GM12872 (cell line): ENCODE measurements around the gene PDE8B.

ENCODE experiments used
- CTCF ChIP-seq: IDR thresholded peaks from 3 replicates; pipeline ENCODE4 v1.5.1; 2011; ENCODE audit warnings: low read depth, mild to moderate bottlenecking, low read length, moderate library complexity; ENCODE audit not compliant: insufficient read depth

The PDE8B gene

GRCh38 chr5:77170196-77170890, 40.1 kb upstream of the PDE8B start:
- no peak for TF ChIP-seq CTCF

- TF ChIP-seq CTCF: no peak
Measured at GRCh38 chr5:77171141-77171910, 39.2 kb upstream of the PDE8B start.

GRCh38 chr5:77172713-77173328, 37.7 kb upstream of the PDE8B start:
- no peak for TF ChIP-seq CTCF

DNA sequence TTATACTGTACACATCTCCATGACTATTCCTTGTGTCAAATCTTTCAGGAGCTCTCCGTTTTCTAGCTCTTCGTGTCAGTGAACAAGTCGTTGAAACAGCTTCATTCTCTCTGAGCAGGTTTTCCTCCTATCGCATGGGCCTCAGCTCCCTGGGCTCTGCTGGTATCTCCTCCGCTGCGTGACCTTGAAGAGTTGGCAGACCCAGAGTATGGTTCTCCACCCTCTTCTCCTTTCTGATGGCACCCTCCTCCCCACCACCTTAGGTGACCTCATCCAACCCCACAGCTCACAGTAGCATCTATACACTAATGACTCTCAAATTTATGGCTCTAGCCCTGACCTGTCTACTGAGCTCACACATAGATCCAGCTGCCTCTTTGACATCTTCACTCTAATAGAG, 36.0 kb upstream of the PDE8B start:
- TF ChIP-seq CTCF: no peak

- no peak for TF ChIP-seq CTCF
Measured at GRCh38 chr5:77175231-77175630, 35.2 kb upstream of the PDE8B start.

GRCh38 chr5:77176429-77176828, 34.1 kb upstream of the PDE8B start:
- TF ChIP-seq CTCF: no peak

DNA sequence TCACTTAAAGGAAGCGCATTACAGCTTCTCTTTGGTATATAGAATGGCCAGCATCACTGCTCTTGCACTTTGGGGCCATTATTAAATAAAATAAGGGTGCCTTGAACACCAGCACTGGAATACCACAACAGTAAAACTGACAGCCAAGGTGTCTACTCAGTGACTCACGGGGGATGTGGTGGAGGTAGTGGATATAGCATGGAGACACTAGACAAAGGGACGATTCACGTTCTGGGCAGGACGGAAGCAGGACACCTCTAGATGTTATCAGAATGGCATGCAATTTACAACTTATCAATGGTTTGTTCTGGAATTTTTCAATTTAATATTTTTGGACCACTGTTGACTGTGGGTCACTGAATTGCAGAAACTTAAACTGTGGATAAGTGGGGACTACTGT, 32.9 kb upstream of the PDE8B start:
- TF ChIP-seq CTCF: no peak
